ENCODE measurements around the gene MT4. TPM values are rescaled to one million over a fixed set of nuclear protein-coding genes. Genes with fewer than 3 reads are reported as not detected.
"Not testable (repeated sequence)": the region's sequence is repeated elsewhere in the genome, so short reads cannot be mapped to it uniquely, and the experiment has no call there.

Gene MT4
- total RNA-seq, 1 donor from 2014 or later: not detected

GRCh38 chr16:56558024-56558747 is 6.7 kb upstream of the MT4 start:
- ATAC-seq (no peak), DNase-seq (ENCODE audit: low spot score) (no peak)

GRCh38 chr16:56559109-56559508 is 5.8 kb upstream of the MT4 start:
- ATAC-seq: no peak
- DNase-seq (ENCODE audit: low spot score): no peak

GRCh38 chr16:56560447-56560846 is 4.4 kb upstream of the MT4 start:
- DNase-seq (ENCODE audit: low spot score) (no peak), ATAC-seq (no peak)

DNA sequence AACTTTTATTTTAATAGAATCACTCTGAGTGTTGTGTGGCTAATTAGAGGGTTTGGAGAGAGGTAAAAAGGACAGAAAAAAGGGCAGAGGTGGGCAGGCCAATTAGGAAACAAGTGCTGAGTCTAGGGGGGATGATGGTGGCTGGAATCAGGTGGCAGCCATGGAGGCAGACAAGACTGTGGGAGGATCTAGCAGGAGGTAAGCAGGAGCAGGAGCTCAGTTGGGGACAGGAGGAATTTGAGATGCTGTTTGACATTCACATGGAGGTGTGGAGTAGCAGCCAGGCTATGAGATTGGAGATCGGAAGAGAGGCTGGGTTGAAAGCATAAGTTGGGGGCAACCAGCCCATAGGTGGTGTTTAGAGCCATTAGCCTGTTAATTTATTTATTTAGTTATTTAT is 3.7 kb upstream of the MT4 start:
- ATAC-seq: no peak
- no peak for DNase-seq (ENCODE audit: low spot score)

DNA sequence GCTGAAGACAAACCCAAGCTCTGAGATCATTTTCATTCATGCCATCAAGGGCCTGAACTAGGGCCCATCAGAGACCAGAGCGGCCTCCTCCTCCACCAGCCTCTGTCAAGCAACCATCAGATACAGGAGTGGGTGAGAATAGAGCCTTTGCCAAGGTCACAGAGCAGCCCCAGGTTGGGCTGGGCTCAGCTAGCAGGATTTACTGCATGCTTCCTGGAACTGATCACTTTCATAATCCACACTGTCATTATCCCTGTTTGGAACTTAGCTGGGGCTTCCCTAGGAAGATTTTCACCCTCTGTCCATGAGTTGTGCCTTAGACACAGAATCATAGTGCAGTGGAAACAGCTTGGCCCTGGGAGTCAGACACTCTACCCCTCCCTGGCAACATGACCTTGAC is 5.1 kb downstream of the MT4 start:
- no peak for ATAC-seq
- no peak for DNase-seq (ENCODE audit: low spot score)

GRCh38 chr16:56571525-56571924 is 6.7 kb downstream of the MT4 start:
- DNase-seq (ENCODE audit: low spot score): no peak
- ATAC-seq: no peak

GRCh38 chr16:56574625-56575024 is 9.8 kb downstream of the MT4 start:
- no peak for ATAC-seq

DNA sequence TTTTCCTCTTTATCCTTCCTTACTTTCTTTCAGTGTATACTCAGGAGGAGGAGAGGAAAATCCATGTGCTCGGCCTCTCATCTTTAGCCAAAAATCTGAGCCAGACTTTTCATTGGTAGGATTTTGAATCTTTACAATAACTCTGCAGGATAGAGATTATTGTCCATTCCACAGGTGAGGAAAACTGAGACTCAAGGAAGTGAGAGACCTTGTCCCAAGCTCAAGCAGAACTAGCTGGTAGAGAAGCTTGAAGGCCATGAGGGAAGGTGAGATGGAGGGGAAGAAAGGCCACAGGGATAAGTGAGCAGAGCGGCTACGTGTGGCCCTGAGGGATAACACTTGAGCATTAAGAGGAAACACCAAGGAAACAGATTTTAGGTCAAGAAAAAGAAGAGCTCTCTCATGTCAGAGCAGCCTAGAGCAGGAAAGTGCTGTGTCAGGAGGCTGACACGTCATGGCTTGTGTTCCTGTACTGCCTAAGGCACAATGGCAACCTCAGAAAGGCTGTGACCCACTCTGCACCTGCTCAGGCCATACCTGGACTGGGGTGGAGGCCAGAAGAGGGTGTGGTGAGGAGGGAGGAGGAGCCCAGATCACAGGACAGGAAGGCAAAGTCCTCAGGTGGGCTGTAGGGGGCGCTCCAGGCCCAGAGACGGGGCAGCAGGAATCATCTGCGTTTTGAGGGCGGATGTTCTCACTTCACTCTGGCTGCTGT is 11.9 kb downstream of the MT4 start:
- DNase-seq (ENCODE audit: low spot score) (peak; percentile 77), ATAC-seq (peak; percentile 100)

More at GRCh38 chr16:56574625-56575024, 9.8 kb downstream of the MT4 start:
- DNase-seq (ENCODE audit: low spot score): no peak

- ATAC-seq: no peak
These were observed 12.4 kb downstream of the MT4 start for GRCh38 chr16:56577300-56577625.

GRCh38 chr16:56580391-56581048 is 15.6 kb downstream of the MT4 start:
- no peak for ATAC-seq

More at GRCh38 chr16:56577300-56577625, 12.4 kb downstream of the MT4 start:
- no peak for DNase-seq (ENCODE audit: low spot score)

GRCh38 chr16:56582911-56583310 is 18.0 kb downstream of the MT4 start:
- not testable (repeated sequence) for ATAC-seq

More at GRCh38 chr16:56580391-56581048, 15.6 kb downstream of the MT4 start:
- DNase-seq (ENCODE audit: low spot score): no peak

DNA sequence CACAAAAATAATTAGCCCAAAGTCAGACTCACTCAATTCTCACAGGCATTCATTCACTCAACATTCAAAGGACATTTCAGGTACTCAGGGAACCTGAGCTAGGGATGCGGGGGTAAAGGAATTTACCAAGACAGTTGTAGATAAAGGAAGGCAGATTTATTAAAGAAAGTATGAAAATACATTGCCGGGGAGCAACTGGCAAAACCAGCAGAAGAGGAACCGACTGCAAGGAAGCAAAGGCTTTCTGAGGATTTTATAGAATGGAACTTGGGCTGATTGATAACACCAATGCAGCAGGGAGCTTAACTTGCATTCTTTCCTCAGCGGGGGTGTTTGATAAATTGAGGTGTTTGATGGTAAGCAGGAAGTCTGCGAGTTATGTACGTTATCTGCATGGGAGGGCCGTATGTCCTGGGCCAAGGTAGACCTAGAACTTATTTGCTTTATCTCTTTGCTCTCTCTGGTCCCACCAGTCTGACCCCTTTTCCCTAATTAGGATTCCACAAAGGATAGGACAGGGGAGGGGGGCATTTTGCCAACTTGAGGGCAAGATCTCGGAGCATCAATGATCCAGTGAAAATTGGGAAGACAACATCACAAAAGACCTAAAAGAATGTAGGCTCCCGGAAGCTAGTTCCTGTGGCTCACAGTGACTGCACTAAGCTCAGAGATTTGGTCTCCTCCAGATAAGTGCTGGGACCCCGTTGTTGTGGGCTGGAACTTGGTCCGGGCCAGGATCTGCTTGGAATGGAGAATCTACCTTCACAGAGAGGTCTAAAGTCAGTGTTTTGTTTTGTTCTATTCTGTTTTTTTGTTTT is 18.7 kb downstream of the MT4 start:
- ATAC-seq (no peak), DNase-seq (ENCODE audit: low spot score) (no peak)

More at GRCh38 chr16:56582911-56583310, 18.0 kb downstream of the MT4 start:
- DNase-seq (ENCODE audit: low spot score): not testable (repeated sequence)

DNA sequence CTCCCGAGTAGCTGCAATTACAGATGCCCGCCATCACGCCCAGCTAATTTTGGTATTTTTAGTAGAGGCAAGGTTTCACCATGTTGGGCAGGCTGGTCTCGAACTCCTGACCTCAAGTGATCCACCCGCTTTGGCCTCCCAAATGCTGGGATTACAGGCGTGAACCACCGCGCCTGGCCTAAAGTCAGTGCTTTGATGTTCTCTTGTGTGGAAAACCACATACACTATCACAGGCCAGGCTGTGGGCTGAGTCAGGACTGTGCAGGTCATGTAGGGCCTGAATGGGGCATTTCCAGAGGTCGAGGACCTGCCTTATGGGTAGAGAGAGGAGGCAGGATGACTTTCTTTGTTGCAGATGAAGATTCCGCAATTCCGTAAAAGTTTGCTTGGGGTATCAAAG is 19.4 kb downstream of the MT4 start:
- ATAC-seq (no peak), DNase-seq (ENCODE audit: low spot score) (no peak)

GRCh38 chr16:56588781-56589140 is 23.9 kb downstream of the MT4 start:
- DNase-seq (ENCODE audit: low spot score): no peak
- no peak for ATAC-seq

DNA sequence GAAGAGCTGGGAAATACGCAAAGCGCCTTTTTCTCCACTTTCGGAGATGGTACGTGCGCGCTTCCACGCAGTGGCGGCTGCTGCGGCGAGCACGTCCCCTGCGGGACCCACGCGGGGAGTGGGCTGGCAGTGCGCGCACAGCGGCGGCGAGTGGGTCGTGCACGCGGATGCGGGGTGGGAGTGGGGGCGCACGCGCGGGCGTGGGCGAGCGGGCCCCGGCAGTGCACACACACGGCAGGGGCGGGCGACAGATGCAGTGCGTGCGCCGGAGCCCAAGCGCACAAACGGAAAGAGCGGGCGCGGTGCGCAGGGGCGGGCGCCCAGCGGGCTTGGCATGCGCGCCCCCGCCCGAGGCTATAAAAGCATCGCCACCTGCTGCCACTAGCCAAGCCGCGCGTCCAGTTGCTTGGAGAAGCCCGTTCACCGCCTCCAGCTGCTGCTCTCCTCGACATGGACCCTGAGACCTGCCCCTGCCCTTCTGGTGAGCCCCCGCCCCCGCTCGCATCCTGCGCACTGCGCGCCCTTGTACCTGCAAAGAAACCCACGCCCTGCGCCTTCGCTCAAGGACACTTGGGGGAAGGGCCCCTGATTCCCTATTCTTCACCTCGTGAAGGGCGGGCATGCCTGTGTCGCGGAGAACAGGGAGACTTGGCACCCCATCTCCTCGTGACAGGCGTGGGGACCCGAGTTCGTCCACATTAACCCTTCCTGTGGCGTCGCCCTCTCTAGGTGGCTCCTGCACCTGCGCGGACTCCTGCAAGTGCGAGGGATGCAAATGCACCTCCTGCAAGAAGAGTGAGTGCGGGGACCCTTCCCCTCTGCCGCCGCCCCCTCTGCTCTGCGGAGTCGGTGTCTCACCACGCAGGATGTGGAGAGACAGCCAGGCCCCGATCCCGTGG is 24.5 kb downstream of the MT4 start, which contains the start of gene MT3:
MT3 (plus strand) TSS at position 388 of the 899 bp plus-strand sequence; CDS start at position 451, 63 bp downstream.
- DNase-seq (ENCODE audit: low spot score): no peak
- peak; percentile 64 for ATAC-seq

- ATAC-seq (no peak), DNase-seq (ENCODE audit: low spot score) (no peak)
These were observed 26.6 kb downstream of the MT4 start for GRCh38 chr16:56591377-56592060.

GRCh38 chr16:56593573-56594291 is 28.9 kb downstream of the MT4 start:
- DNase-seq (ENCODE audit: low spot score): no peak
- no peak for ATAC-seq

- DNase-seq (ENCODE audit: low spot score) (no peak), ATAC-seq (no peak)
These were observed 29.4 kb downstream of the MT4 start for GRCh38 chr16:56594292-56594619.

Data from left lobe of liver (tissue), 2 donors.